Muscle layer of duodenum (tissue), 2 donors: ENCODE results near the gene RSBN1L.
"Not testable (repeated sequence)": the region's sequence is repeated elsewhere in the genome, so short reads cannot be mapped to it uniquely, and the experiment has no call there.

Experiments
- H3K27ac ChIP-seq: one replicate; pipeline ENCODE4 v1.7.0; 2013; ENCODE audit warnings: mild to moderate bottlenecking, low read length
- H3K27me3 ChIP-seq: one replicate; pipeline ENCODE4 v1.7.0; 2013; ENCODE audit warnings: low read depth, mild to moderate bottlenecking, control low read depth, low read length
- H3K36me3 ChIP-seq, 2 donors: one replicate each; pipeline ENCODE4 v1.7.0; 2013; ENCODE audit warnings: low read length in 2 of 2, control low read depth in 1 of 2, mild to moderate bottlenecking in 1 of 2; ENCODE audit not compliant: insufficient read depth in 2 of 2, control insufficient read depth in 1 of 2
- H3K4me1 ChIP-seq, 2 donors: one replicate each; pipeline ENCODE4 v1.7.0; 2013; ENCODE audit warnings: low read length in 2 of 2, mild to moderate bottlenecking in 2 of 2, control low read depth in 1 of 2, moderate library complexity in 1 of 2; ENCODE audit not compliant: insufficient read depth in 2 of 2, control insufficient read depth in 1 of 2
- H3K4me3 ChIP-seq, 2 donors: one replicate each; pipeline ENCODE4 v1.7.0; 2013; ENCODE audit warnings: low read length in 2 of 2, low read depth in 1 of 2, mild to moderate bottlenecking in 1 of 2
- H3K9me3 ChIP-seq, 2 donors: one replicate each; pipeline ENCODE4 v1.7.0; 2013; ENCODE audit warnings: low read length in 2 of 2, control low read depth in 1 of 2, mild to moderate bottlenecking in 1 of 2; ENCODE audit not compliant: control insufficient read depth in 1 of 2
- donor health status: healthy.

Gene RSBN1L

DNA sequence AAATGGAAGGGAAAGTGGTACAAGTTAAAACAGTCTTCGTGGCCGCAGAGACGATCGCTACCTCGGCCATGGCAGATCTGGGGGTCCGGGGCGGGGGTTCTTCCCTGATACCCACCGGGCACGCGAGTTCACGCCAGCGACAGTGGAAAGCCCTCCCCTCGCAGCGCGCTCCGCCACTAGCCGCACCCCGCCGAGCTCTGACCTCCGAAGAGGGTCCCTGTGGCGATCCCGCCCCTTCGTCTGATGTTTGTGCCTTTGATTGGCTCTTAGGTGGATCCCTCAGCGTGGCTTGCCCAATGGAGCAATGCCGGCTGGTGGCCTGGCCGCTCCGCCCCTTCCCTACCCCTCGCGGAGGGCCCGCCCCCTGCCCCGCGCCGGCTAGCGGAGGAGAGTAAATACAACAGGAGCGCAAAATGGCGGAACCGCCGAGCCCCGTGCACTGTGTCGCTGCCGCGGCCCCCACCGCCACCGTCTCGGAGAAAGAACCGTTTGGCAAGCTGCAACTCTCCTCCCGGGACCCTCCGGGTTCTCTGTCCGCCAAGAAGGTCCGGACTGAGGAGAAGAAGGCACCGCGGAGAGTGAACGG lies at the start of gene RSBN1L:
TSS of gene RSBN1L (plus strand) at position 403 of the 586 bp plus-strand sequence. CDS start at position 414, 11 bp downstream.
- H3K27me3 ChIP-seq: no peaks in the 10 kb centered on the region
- peaks cover 0 to 8% of the 10 kb centered on the region in 2 donors for H3K36me3 ChIP-seq
- H3K9me3 ChIP-seq: no peaks in the 10 kb centered on the region
- peaks cover 13 to 39% of the 10 kb centered on the region in 2 donors for H3K4me1 ChIP-seq
- H3K4me3 ChIP-seq: peak within 1 kb of the TSS; percentile 92 to 100
- H3K27ac ChIP-seq: peak within 1 kb of the TSS; percentile 99

GRCh38 chr7:77648742-77649338 lies 47.4 kb upstream of the RSBN1L start:
- Histone ChIP-seq H3K36me3 (peaks cover 8 to 19% of the 10 kb centered on the region in 2 donors), H3K4me3 (no peak overlapping the region)

DNA sequence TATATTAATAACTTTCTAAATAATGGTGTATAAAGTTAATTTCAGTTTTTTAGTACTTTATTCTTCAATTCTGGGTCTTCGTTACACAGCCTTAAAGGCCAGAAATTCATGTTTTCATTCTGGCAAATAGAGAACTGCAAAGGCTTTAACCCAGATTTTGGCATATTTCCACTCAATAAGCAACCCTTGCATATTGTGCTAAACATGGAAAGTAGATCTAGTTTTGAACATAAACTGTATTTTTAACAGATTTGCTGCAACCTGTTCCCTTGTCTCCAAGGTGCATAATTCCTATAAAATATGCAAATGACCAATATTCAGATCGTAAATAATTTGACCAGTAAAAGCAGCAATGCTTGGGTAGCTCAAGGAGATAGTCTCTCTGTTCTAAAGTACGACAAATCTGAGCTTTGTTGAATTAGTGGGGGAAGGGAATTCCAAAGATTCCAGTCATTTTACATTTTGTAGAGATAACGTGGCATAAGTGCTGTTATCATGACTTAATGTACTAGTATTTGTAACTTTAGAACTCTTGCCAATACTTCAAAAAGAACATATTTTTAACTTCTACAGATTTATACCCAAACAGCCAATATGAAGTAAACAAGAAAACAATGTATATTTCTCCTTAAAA lies 46.4 kb upstream of the RSBN1L start:
- H3K36me3 ChIP-seq: peaks cover 5 to 16% of the 10 kb centered on the region in 2 donors
- H3K9me3 ChIP-seq: no peaks in the 10 kb centered on the region
- no peaks in the 10 kb centered on the region for H3K27me3 ChIP-seq
- no peak overlapping the region for H3K4me3 ChIP-seq
- no peaks in the 10 kb centered on the region for H3K4me1 ChIP-seq
- H3K27ac ChIP-seq: no peak overlapping the region

More at GRCh38 chr7:77648742-77649338, 47.4 kb upstream of the RSBN1L start:
- no peaks in the 10 kb centered on the region for H3K9me3 ChIP-seq
- no peak overlapping the region for H3K27ac ChIP-seq
- no peaks in the 10 kb centered on the region for H3K27me3 ChIP-seq
- no peaks in the 10 kb centered on the region for H3K4me1 ChIP-seq

DNA sequence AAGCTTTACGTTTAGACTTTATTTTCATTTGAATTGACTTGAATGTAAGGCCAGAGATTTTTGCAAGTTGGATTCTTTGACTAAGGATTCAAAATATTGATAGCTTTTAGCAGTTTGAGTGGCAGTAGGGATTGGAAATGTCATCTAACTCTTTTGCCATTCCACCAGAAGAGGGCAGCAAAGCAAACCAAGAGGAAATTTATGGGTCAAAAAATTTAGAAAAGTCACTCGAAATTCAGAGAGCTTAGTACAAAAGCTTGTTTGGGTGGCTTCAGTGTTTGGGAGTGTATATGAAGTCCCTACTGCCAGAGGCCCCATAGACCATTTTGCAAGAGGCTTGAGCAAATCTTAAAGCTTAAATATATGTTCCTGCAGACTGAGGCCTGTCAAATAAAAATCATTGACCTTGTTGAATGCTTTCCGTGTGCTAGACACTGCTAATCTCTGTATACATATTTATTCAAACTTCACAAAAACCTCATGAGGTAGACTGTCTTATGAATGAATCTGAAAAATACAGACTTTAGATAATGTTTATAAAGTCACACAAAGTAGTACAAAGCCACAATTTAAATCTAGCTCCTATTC lies 44.6 kb upstream of the RSBN1L start:
- no peaks in the 10 kb centered on the region for H3K27me3 ChIP-seq
- no peaks in the 10 kb centered on the region for H3K9me3 ChIP-seq
- H3K36me3 ChIP-seq: peaks cover 12 to 23% of the 10 kb centered on the region in 2 donors
- no peak overlapping the region for H3K27ac ChIP-seq
- H3K4me1 ChIP-seq: no peaks in the 10 kb centered on the region
- H3K4me3 ChIP-seq: no peak overlapping the region

DNA sequence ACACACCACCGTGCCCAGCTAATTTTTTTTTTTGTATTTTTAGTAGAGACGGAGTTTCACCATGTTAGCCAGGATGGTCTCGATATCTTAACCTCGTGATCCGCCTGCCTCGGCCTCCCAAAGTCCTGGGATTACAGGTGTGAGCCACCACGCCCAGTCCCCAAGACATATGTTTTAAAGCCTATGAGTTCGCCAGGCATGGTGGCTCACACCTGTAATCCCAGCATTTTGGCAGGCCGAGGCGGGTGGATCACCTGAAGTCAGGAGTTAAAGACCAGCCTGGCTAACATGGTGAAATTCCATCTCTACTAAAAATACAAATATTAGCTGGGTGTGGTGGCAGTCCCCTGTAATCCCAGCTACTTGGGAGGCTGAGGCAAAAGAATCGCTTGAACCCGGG lies 43.4 kb upstream of the RSBN1L start:
- H3K27ac ChIP-seq, H3K4me3 ChIP-seq, H3K27me3 ChIP-seq, H3K9me3 ChIP-seq, H3K4me1 ChIP-seq: not testable (repeated sequence)
- peaks cover 12 to 20% of the 10 kb centered on the region in 2 donors for H3K36me3 ChIP-seq

DNA sequence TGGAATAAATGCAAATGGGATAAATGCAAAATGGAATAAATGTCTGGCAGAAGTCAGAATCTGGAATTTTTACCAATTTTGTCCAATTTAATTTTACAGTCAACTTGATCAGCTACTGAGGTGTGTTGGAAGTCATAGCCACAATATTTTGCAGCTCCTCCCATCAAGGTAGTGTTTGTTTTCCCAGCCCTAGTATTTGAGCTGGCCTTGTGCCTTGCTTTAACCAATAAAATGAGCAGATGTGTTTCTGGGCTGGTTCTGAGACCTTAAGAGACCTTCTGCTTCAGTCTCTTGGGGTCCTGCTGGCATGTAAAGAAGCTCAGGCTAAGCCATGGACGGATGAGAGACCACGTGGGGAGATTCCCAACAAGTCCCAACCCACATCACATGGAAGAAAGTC lies 42.7 kb upstream of the RSBN1L start:
- Histone ChIP-seq H3K27me3 (no peaks in the 10 kb centered on the region), H3K4me3 (no peak overlapping the region), H3K36me3 (peaks cover 12 to 23% of the 10 kb centered on the region in 2 donors), H3K9me3 (no peaks in the 10 kb centered on the region), H3K4me1 (no peaks in the 10 kb centered on the region), H3K27ac (no peak overlapping the region)

GRCh38 chr7:77655356-77655755 lies 40.9 kb upstream of the RSBN1L start:
- Histone ChIP-seq H3K4me1 (no peaks in the 10 kb centered on the region), H3K4me3 (no peak overlapping the region), H3K27me3 (no peaks in the 10 kb centered on the region), H3K27ac (no peak overlapping the region), H3K36me3 (peaks cover 12 to 23% of the 10 kb centered on the region in 2 donors), H3K9me3 (no peaks in the 10 kb centered on the region)

DNA sequence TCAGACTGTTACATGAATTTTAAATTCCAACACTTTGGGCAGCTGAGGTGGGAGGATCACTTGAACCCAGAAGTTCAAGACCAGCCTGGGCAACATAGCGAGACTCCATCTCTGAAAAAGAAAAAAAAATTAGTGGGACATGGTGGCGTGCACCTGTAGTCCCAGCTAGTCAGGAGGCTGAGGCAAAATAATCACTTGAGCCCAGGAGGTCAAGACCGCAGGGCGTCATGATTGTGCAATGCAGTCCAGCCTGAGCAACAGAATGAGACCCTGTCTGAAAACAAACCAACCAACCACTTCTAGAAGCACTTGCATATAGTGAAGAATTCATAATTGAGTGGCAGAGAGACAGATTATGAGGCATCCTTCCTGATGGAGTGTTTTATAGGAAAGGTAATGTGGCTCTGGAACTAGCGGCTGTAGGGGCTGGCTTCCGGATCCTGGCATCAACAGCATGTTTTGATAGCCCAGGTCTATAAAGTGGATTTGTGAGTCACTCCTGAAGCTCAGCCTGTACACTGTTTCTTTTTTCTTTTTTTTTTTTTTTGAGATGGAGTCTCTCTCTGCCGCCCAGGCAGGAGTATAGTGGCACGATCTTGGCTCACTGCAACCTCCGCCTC lies 40.3 kb upstream of the RSBN1L start:
- Histone ChIP-seq H3K4me1 (no peaks in the 10 kb centered on the region), H3K36me3 (peaks cover 12 to 23% of the 10 kb centered on the region in 2 donors), H3K9me3 (no peaks in the 10 kb centered on the region), H3K4me3 (no peak overlapping the region), H3K27me3 (no peaks in the 10 kb centered on the region), H3K27ac (no peak overlapping the region)

DNA sequence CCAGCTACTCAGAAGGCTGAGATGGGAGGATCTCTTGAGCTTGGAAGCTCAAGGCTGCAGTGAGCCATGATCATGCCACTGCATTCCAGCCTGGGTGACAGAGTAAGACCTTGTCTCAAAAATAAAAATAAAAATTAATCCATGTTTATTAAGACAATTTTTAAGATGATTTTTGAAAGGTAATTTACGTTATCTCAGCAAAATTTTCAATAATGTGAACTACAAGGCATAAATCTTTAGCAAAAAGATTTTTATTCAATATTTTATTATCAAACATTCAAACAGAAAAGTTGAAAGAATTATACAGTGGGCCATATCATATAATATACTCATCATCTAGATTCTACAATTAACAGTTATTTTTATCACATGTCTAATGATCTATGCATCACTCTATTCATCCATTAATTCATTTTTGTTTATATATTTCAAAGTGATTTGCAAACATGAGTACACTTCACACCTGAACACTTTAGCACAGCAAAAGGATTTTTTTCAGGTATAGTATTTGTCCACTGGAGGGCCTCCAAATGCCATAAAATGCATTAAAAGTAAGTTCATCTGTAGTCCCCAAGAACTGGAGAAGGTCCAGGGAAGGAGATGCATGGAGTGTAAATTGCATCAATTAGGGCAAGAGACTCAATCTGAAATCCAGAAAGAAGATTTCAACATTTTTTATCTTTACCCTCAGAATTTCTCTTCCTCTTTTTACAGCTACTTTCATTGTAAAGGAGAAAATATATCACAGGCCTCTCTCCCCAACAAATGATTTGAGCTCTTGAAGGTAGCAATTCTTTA lies 38.6 kb upstream of the RSBN1L start:
- H3K36me3 ChIP-seq: peaks cover 12 to 23% of the 10 kb centered on the region in 2 donors
- no peak overlapping the region for H3K4me3 ChIP-seq
- no peaks in the 10 kb centered on the region for H3K27me3 ChIP-seq
- H3K9me3 ChIP-seq: no peaks in the 10 kb centered on the region
- no peak overlapping the region for H3K27ac ChIP-seq
- no peaks in the 10 kb centered on the region for H3K4me1 ChIP-seq

DNA sequence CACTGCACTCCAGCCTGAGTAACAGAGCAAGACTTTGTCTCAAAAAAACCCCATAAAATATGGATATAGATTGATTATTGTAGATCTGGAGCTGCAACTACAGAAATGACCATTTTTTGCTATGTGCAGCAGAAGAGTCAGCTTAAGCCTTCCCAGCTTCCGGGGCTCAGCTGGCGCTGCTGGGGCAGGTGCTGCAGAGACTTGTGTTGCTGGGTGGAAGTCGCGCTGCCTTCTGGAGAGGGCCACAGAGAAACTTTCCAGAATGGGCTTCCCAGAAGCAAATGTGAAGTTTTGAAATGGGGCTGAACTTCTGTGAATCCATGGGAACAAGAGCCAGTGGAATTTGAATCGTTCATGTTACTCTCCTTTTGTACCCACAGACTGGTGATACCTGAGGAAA lies 37.3 kb upstream of the RSBN1L start:
- Histone ChIP-seq H3K27ac (no peak overlapping the region), H3K4me3 (no peak overlapping the region)

More for the DNA sequence above, 37.3 kb upstream of the RSBN1L start:
- H3K4me1 ChIP-seq: no peaks in the 10 kb centered on the region
- no peaks in the 10 kb centered on the region for H3K27me3 ChIP-seq
- H3K36me3 ChIP-seq: peaks cover 12 to 23% of the 10 kb centered on the region in 2 donors
- H3K9me3 ChIP-seq: no peaks in the 10 kb centered on the region
